HEK293 (cell line): ENCODE measurements around the gene DNAH11.

Source experiments
- CTCF ChIA-PET: fragments of 350-600 bp; formaldehyde crosslinking; extraction: SDS; loops from one replicate; lab custom pipeline; 2021; ENCODE audit warnings: antibody characterized with exemption; lab: Yijun Ruan, JAX
- POLR2A ChIA-PET: fragments of 300-600 bp; formaldehyde crosslinking; extraction: SDS; loops from one replicate; lab custom pipeline; 2020; ENCODE audit warnings: antibody characterized with exemption, inconsistent platforms; lab: Yijun Ruan, JAX
- H3K27ac ChIP-seq: fragments of 200-500 bp; sonication (Bioruptor generic); 2 replicates; pipeline ENCODE4 v1.5.1; 2014; ENCODE audit warnings: low read depth, low read length, control low read depth, inconsistent platforms; ENCODE audit errors: extremely low read depth
- H3K36me3 ChIP-seq, 2 experiments: fragments of 200-500 bp in 1 of 2; sonication (Bioruptor generic) in 1 of 2; 1 replicate in 1 of 2; 2 replicates in 1 of 2; pipeline ENCODE4 v1.5.1; 2014 to 2017; ENCODE audit warnings: inconsistent platforms in 2 of 2, low read length in 2 of 2; ENCODE audit not compliant: control insufficient read depth in 2 of 2, insufficient read depth in 1 of 2
- H3K4me1 ChIP-seq: fragments of 200-500 bp; sonication (Bioruptor generic); 2 replicates; pipeline ENCODE4 v1.5.1; 2014; ENCODE audit warnings: mild to moderate bottlenecking, low read length, inconsistent platforms; ENCODE audit not compliant: control insufficient read depth, insufficient read depth
- H3K4me3 ChIP-seq: 2 replicates; pipeline ENCODE4 v1.5.1; 2011; ENCODE audit warnings: low read depth, mild to moderate bottlenecking, control low read depth, low read length, moderate library complexity
- H3K9me3 ChIP-seq: fragments of 200-500 bp; sonication (Bioruptor generic); 2 replicates; pipeline ENCODE4 v1.5.1; 2014; ENCODE audit warnings: low read depth, low read length, inconsistent platforms; ENCODE audit not compliant: control insufficient read depth, insufficient read depth
- KLF9 ChIP-seq: fragments of 450-650 bp; formaldehyde crosslinking; IDR thresholded peaks from 2 replicates; pipeline ENCODE4 v1.5.1; 2016; ENCODE audit warnings: missing biosample characterization, missing genetic modification characterization, low read depth
- SALL2 ChIP-seq: fragments of 450-650 bp; formaldehyde crosslinking; IDR thresholded peaks from 2 replicates; pipeline ENCODE4 v1.5.0; 2017; ENCODE audit warnings: missing biosample characterization, mild to moderate bottlenecking, missing genetic modification characterization, borderline replicate concordance
- ZNF132 ChIP-seq: fragments of 450-650 bp; formaldehyde crosslinking; IDR thresholded peaks from 2 replicates; pipeline ENCODE4 v1.5.1; 2017; ENCODE audit warnings: missing biosample characterization, missing genetic modification characterization, borderline replicate concordance
- ZNF214 ChIP-seq: fragments of 450-650 bp; formaldehyde crosslinking; IDR thresholded peaks from 2 replicates; pipeline ENCODE4 v1.5.1; 2017; ENCODE audit warnings: missing biosample characterization, mild to moderate bottlenecking, missing genetic modification characterization, borderline replicate concordance
- ZNF23 ChIP-seq: fragments of 450-650 bp; formaldehyde crosslinking; IDR thresholded peaks from 2 replicates; pipeline ENCODE4 v1.5.1; 2016; ENCODE audit warnings: missing biosample characterization, missing genetic modification characterization, borderline replicate concordance
- ZNF426 ChIP-seq: fragments of 450-650 bp; formaldehyde crosslinking; IDR thresholded peaks from 2 replicates; pipeline ENCODE4 v1.5.1; 2017; ENCODE audit warnings: missing biosample characterization, missing genetic modification characterization, mild to moderate bottlenecking, inconsistent platforms, moderate library complexity
- ZNF555 ChIP-seq: fragments of 450-650 bp; formaldehyde crosslinking; conservative IDR thresholded peaks from 2 replicates; pipeline ENCODE4 v1.5.1; 2017; ENCODE audit warnings: missing biosample characterization, mild to moderate bottlenecking, missing genetic modification characterization, inconsistent platforms
- ZNF621 ChIP-seq: fragments of 450-650 bp; formaldehyde crosslinking; IDR thresholded peaks from 2 replicates; pipeline ENCODE4 v1.5.1; 2017; ENCODE audit warnings: missing biosample characterization, missing genetic modification characterization
- ZNF664 ChIP-seq: fragments of 450-650 bp; formaldehyde crosslinking; IDR thresholded peaks from 2 replicates; pipeline ENCODE4 v1.5.1; 2016; ENCODE audit warnings: missing biosample characterization, missing genetic modification characterization
- ZNF792 ChIP-seq: fragments of 450-650 bp; formaldehyde crosslinking; IDR thresholded peaks from 2 replicates; pipeline ENCODE4 v1.5.1; 2016; ENCODE audit warnings: missing biosample characterization, missing genetic modification characterization
- TF ChIP-seq, protein P1 (sequence below): fragments of 450-650 bp; formaldehyde crosslinking; optimal IDR thresholded peaks from 2 replicates; pipeline ENCODE3; 2016; ENCODE audit warnings: missing biosample characterization, mild to moderate bottlenecking, missing genetic modification characterization
- TF ChIP-seq, protein P2 (sequence below): fragments of 450-650 bp; formaldehyde crosslinking; IDR thresholded peaks from 2 replicates; pipeline ENCODE4 v1.5.1; 2016; ENCODE audit warnings: missing biosample characterization, missing genetic modification characterization
- TF ChIP-seq, protein P3 (sequence below): IDR thresholded peaks from 2 replicates; pipeline ENCODE4 v1.6.1; 2011; ENCODE audit warnings: mild to moderate bottlenecking, low read depth, low read length, borderline replicate concordance
- TF ChIP-seq, protein P4 (sequence below): fragments of 450-650 bp; formaldehyde crosslinking; IDR thresholded peaks from 2 replicates; pipeline ENCODE4 v1.5.1; 2016; ENCODE audit warnings: missing biosample characterization, missing genetic modification characterization
- TF ChIP-seq, protein P5 (sequence below): fragments of 450-650 bp; formaldehyde crosslinking; IDR thresholded peaks from 2 replicates; pipeline ENCODE4 v1.5.1; 2017; ENCODE audit warnings: missing biosample characterization, missing genetic modification characterization
- TF ChIP-seq, protein P6 (sequence below): fragments of 450-650 bp; formaldehyde crosslinking; IDR thresholded peaks from 2 replicates; pipeline ENCODE4 v1.5.1; 2016; ENCODE audit warnings: missing biosample characterization, missing genetic modification characterization, borderline replicate concordance

DNAH11 gene

DNA sequence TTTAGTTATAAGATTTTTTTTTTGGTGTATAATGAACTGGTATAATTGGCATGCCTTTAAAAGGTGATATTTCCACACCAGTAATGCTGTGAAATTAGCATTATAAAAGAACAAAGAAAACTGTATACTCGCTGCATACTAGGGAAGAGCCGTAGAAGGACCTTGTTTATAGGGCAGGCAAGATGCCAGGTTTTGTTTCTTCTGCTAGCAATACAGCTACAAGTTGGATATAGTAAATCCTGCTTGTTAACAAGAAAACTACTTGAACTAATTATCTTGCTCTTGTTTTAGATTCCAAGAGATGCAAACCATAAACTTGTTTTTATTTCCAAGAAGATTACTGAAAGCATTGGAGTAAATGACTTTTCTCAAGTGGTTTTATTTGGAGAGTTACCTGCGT lies 1.9 kb downstream of the DNAH11 start:
- Histone ChIP-seq H3K36me3 (no peaks in the 10 kb centered on the region), H3K4me3 (no peak overlapping the region), H3K9me3 (no peaks in the 10 kb centered on the region), H3K27ac (no peak overlapping the region), H3K4me1 (peaks cover 5% of the 10 kb centered on the region; the same call in 1 of the 2 replicates)
- TF ChIP-seq ZNF792 (tag by site-specific recombination) (0 out of 2 replicates have a peak, but pooled peaks have one; percentile 24), ZNF621 (tag by site-specific recombination) (no peak), SALL2 (tag by site-specific recombination) (no peak), ZNF214 (no peak), ZNF426 (tag by site-specific recombination) (no peak), ZNF664 (tag by site-specific recombination) (no peak)
- TF ChIP-seq, protein P1, sequence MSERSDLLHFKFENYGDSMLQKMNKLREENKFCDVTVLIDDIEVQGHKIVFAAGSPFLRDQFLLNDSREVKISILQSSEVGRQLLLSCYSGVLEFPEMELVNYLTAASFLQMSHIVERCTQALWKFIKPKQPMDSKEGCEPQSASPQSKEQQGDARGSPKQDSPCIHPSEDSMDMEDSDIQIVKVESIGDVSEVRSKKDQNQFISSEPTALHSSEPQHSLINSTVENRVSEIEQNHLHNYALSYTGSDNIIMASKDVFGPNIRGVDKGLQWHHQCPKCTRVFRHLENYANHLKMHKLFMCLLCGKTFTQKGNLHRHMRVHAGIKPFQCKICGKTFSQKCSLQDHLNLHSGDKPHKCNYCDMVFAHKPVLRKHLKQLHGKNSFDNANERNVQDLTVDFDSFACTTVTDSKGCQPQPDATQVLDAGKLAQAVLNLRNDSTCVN (tag by site-specific recombination): no peak
- TF ChIP-seq, protein P2, sequence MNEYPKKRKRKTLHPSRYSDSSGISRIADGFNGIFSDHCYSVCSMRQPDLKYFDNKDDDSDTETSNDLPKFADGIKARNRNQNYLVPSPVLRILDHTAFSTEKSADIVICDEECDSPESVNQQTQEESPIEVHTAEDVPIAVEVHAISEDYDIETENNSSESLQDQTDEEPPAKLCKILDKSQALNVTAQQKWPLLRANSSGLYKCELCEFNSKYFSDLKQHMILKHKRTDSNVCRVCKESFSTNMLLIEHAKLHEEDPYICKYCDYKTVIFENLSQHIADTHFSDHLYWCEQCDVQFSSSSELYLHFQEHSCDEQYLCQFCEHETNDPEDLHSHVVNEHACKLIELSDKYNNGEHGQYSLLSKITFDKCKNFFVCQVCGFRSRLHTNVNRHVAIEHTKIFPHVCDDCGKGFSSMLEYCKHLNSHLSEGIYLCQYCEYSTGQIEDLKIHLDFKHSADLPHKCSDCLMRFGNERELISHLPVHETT (tag by site-specific recombination): no peak
- TF ChIP-seq, protein P3, sequence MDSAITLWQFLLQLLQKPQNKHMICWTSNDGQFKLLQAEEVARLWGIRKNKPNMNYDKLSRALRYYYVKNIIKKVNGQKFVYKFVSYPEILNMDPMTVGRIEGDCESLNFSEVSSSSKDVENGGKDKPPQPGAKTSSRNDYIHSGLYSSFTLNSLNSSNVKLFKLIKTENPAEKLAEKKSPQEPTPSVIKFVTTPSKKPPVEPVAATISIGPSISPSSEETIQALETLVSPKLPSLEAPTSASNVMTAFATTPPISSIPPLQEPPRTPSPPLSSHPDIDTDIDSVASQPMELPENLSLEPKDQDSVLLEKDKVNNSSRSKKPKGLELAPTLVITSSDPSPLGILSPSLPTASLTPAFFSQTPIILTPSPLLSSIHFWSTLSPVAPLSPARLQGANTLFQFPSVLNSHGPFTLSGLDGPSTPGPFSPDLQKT: no peak
- TF ChIP-seq, protein P4, sequence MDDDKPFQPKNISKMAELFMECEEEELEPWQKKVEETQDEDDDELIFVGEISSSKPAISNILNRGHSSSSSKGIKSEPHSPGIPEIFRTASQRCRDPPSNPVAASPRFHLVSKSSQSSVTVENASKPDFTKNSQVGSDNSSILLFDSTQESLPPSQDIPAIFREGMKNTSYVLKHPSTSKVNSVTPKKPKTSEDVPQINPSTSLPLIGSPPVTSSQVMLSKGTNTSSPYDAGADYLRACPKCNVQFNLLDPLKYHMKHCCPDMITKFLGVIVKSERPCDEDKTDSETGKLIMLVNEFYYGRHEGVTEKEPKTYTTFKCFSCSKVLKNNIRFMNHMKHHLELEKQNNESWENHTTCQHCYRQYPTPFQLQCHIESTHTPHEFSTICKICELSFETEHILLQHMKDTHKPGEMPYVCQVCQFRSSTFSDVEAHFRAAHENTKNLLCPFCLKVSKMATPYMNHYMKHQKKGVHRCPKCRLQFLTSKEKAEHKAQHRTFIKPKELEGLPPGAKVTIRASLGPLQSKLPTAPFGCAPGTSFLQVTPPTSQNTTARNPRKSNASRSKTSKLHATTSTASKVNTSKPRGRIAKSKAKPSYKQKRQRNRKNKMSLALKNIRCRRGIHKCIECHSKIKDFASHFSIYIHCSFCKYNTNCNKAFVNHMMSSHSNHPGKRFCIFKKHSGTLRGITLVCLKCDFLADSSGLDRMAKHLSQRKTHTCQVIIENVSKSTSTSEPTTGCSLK (tag by site-specific recombination): no peak
- TF ChIP-seq, protein P5, sequence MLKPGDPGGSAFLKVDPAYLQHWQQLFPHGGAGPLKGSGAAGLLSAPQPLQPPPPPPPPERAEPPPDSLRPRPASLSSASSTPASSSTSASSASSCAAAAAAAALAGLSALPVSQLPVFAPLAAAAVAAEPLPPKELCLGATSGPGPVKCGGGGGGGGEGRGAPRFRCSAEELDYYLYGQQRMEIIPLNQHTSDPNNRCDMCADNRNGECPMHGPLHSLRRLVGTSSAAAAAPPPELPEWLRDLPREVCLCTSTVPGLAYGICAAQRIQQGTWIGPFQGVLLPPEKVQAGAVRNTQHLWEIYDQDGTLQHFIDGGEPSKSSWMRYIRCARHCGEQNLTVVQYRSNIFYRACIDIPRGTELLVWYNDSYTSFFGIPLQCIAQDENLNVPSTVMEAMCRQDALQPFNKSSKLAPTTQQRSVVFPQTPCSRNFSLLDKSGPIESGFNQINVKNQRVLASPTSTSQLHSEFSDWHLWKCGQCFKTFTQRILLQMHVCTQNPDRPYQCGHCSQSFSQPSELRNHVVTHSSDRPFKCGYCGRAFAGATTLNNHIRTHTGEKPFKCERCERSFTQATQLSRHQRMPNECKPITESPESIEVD (tag by site-specific recombination): peak; percentile 54; the same call in 1 of the 2 replicates
- ChIA-PET CTCF (no interaction called here), POLR2A (no interaction called here)

DNA sequence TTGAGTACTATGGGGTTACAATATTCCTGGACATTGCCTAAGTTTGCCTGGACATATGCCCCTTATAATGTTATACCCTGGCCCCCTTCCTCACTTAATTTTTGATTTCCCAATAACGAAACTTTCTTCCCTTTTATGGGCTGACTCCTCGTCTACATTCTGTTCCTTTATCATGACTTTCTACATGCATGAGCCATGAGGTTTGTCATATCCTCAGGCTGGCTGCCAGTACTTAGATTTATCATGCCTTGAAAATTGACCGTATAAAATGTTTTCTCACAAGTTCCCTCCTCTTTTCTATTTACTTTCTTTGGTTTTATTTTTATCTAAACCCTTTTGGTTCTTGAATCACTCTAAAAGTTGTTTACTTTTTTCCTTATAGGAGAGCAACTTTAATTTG lies 4.7 kb downstream of the DNAH11 start:
- no peak overlapping the region for H3K27ac ChIP-seq
- peaks cover 8% of the 10 kb centered on the region for H3K4me1 ChIP-seq
- no peaks in the 10 kb centered on the region for H3K36me3 ChIP-seq
- no peaks in the 10 kb centered on the region for H3K9me3 ChIP-seq
- ChIA-PET POLR2A (no interaction called here), CTCF (interaction anchor here (0.7 kb wide), 1 partner anchor 692 kb away, joined by 3 read pairs; no protein-coding TSS in a partner anchor)
- no peak overlapping the region for H3K4me3 ChIP-seq
- TF ChIP-seq KLF9 (tag by site-specific recombination): no peak
- TF ChIP-seq ZNF132 (tag by site-specific recombination): no peak
- TF ChIP-seq ZNF555 (tag by site-specific recombination): no peak
- TF ChIP-seq ZNF23 (tag by site-specific recombination): no peak
- TF ChIP-seq, protein P5 (tag by site-specific recombination): no peak
- TF ChIP-seq, protein P6, sequence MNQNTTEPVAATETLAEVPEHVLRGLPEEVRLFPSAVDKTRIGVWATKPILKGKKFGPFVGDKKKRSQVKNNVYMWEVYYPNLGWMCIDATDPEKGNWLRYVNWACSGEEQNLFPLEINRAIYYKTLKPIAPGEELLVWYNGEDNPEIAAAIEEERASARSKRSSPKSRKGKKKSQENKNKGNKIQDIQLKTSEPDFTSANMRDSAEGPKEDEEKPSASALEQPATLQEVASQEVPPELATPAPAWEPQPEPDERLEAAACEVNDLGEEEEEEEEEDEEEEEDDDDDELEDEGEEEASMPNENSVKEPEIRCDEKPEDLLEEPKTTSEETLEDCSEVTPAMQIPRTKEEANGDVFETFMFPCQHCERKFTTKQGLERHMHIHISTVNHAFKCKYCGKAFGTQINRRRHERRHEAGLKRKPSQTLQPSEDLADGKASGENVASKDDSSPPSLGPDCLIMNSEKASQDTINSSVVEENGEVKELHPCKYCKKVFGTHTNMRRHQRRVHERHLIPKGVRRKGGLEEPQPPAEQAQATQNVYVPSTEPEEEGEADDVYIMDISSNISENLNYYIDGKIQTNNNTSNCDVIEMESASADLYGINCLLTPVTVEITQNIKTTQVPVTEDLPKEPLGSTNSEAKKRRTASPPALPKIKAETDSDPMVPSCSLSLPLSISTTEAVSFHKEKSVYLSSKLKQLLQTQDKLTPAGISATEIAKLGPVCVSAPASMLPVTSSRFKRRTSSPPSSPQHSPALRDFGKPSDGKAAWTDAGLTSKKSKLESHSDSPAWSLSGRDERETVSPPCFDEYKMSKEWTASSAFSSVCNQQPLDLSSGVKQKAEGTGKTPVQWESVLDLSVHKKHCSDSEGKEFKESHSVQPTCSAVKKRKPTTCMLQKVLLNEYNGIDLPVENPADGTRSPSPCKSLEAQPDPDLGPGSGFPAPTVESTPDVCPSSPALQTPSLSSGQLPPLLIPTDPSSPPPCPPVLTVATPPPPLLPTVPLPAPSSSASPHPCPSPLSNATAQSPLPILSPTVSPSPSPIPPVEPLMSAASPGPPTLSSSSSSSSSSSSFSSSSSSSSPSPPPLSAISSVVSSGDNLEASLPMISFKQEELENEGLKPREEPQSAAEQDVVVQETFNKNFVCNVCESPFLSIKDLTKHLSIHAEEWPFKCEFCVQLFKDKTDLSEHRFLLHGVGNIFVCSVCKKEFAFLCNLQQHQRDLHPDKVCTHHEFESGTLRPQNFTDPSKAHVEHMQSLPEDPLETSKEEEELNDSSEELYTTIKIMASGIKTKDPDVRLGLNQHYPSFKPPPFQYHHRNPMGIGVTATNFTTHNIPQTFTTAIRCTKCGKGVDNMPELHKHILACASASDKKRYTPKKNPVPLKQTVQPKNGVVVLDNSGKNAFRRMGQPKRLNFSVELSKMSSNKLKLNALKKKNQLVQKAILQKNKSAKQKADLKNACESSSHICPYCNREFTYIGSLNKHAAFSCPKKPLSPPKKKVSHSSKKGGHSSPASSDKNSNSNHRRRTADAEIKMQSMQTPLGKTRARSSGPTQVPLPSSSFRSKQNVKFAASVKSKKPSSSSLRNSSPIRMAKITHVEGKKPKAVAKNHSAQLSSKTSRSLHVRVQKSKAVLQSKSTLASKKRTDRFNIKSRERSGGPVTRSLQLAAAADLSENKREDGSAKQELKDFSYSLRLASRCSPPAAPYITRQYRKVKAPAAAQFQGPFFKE (tag by site-specific recombination): no peak
